Peyer's patch (tissue), 4 donors: Measurements from ENCODE around the gene NATD1.

Experiments used
- POLR2A ChIP-seq, 2 donors: fragments of 450-650 bp; IDR thresholded peaks; one replicate each; pipeline ENCODE4 v1.5.1; 2017; ENCODE audit warnings: antibody characterized with exemption in 2 of 2, mild to moderate bottlenecking in 2 of 2, moderate library complexity in 2 of 2
- TF ChIP-seq, protein P1 (sequence below), 6 experiments: fragments of 450-650 bp in 4 of 6; fragments of 200-600 bp in 2 of 6; sonication (generic) in 1 of 6; IDR thresholded peaks; one replicate each; pipeline ENCODE4 v1.5.1; 2017 to 2019; ENCODE audit warnings: antibody characterized with exemption in 6 of 6, mild to moderate bottlenecking in 3 of 6, moderate library complexity in 1 of 6

- TF ChIP-seq, protein P1, sequence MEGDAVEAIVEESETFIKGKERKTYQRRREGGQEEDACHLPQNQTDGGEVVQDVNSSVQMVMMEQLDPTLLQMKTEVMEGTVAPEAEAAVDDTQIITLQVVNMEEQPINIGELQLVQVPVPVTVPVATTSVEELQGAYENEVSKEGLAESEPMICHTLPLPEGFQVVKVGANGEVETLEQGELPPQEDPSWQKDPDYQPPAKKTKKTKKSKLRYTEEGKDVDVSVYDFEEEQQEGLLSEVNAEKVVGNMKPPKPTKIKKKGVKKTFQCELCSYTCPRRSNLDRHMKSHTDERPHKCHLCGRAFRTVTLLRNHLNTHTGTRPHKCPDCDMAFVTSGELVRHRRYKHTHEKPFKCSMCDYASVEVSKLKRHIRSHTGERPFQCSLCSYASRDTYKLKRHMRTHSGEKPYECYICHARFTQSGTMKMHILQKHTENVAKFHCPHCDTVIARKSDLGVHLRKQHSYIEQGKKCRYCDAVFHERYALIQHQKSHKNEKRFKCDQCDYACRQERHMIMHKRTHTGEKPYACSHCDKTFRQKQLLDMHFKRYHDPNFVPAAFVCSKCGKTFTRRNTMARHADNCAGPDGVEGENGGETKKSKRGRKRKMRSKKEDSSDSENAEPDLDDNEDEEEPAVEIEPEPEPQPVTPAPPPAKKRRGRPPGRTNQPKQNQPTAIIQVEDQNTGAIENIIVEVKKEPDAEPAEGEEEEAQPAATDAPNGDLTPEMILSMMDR (IDR thresholded peaks at IDR 0.05): peak; percentile 88 to 98 (median 98)
- no peak for TF ChIP-seq POLR2A (IDR thresholded peaks at IDR 0.05)
Measured at GRCh38 chr17:21280081-21280518, 26.9 kb upstream of the NATD1 start.
